ENCODE results near the gene PGAM5.

- no peak for TF ChIP-seq CTCF (IDR thresholded peaks at IDR 0.05)
- TF ChIP-seq POLR2A (IDR thresholded peaks at IDR 0.05), result no peak
- no peak for TF ChIP-seq EP300 (IDR thresholded peaks at IDR 0.05)
Observed at GRCh38 chr12:132698341-132698740, 12.3 kb upstream of the PGAM5 start.
